GM23338 (cell line): ENCODE results near the gene LGALS7. TPM values are rescaled to one million over a fixed set of nuclear protein-coding genes. Genes with fewer than 3 reads are reported as not detected.

ENCODE experiments used
- ATAC-seq: fragments of 200-7000 bp; cut with Tn5 transposase; 3 replicates; pipeline ENCODE4 v1.9.1; 2020
- DNase-seq: peaks from one replicate; pipeline ENCODE4 v3.0.0-alpha.2; 2015; ENCODE audit warnings: low spot score
- H2AFZ ChIP-seq: fragments of 200-600 bp; sonication (generic); 2 replicates; pipeline ENCODE4 v1.8.0; 2016; ENCODE audit warnings: antibody characterized with exemption, mild to moderate bottlenecking, moderate library complexity
- H3F3A ChIP-seq: fragments of 200-600 bp; sonication (generic); replicated peaks from 2 replicates; pipeline ENCODE4 v1.8.0; 2017; ENCODE audit warnings: antibody characterized with exemption, mixed run types, low read depth
- H3K27ac ChIP-seq: fragments of 200-600 bp; sonication (generic); 2 replicates; pipeline ENCODE4 v1.6.1; 2016; ENCODE audit warnings: low read depth
- H3K27me3 ChIP-seq: fragments of 200-600 bp; sonication (generic); 2 replicates; pipeline ENCODE4 v1.8.0; 2016; ENCODE audit warnings: mild to moderate bottlenecking, mixed run types, moderate library complexity; ENCODE audit not compliant: insufficient read depth
- H3K36me3 ChIP-seq: fragments of 200-600 bp; sonication (generic); 2 replicates; pipeline ENCODE4 v1.8.0; 2016; ENCODE audit warnings: mild to moderate bottlenecking; ENCODE audit not compliant: insufficient read depth
- H3K4me1 ChIP-seq: fragments of 200-600 bp; sonication (generic); 2 replicates; pipeline ENCODE4 v1.8.0; 2016; ENCODE audit warnings: mild to moderate bottlenecking, moderate library complexity; ENCODE audit not compliant: insufficient read depth
- H3K4me2 ChIP-seq: fragments of 200-600 bp; sonication (generic); 2 replicates; pipeline ENCODE4 v1.7.1; 2017; ENCODE audit warnings: mixed run types
- H3K4me3 ChIP-seq: fragments of 200-600 bp; sonication (generic); 2 replicates; pipeline ENCODE4 v1.6.1; 2016; ENCODE audit warnings: mixed run types
- H3K79me2 ChIP-seq: fragments of 200-600 bp; sonication (generic); replicated peaks from 2 replicates; pipeline ENCODE4 v1.8.0; 2017; ENCODE audit warnings: mild to moderate bottlenecking; ENCODE audit not compliant: insufficient read depth
- H3K9me2 ChIP-seq: fragments of 200-600 bp; sonication (generic); 2 replicates; pipeline ENCODE4 v1.8.0; 2017; ENCODE audit not compliant: insufficient read depth
- H4K20me1 ChIP-seq: fragments of 200-600 bp; sonication (generic); replicated peaks from 2 replicates; pipeline ENCODE4 v1.8.0; 2017; ENCODE audit warnings: mild to moderate bottlenecking; ENCODE audit not compliant: insufficient read depth
- H3K27ac Mint-ChIP-seq: 2 replicates; pipeline ENCODE4 v1.8.0; 2020; ENCODE audit warnings: inconsistent platforms, mild to moderate bottlenecking, moderate library complexity, mixed read lengths
- H3K27me3 Mint-ChIP-seq: 3 replicates; pipeline ENCODE4 v1.8.0; 2022; ENCODE audit warnings: low read depth, mild to moderate bottlenecking, moderate library complexity, mixed read lengths, inconsistent platforms; ENCODE audit not compliant: insufficient read depth, poor library complexity
- H3K36me3 Mint-ChIP-seq: 3 replicates; pipeline ENCODE4 v1.8.0; 2021; ENCODE audit warnings: low read depth, mild to moderate bottlenecking, inconsistent platforms, moderate library complexity, mixed read lengths
- H3K4me1 Mint-ChIP-seq: 3 replicates; pipeline ENCODE4 v1.8.0; 2020; ENCODE audit warnings: mild to moderate bottlenecking, inconsistent platforms, mixed read lengths
- H3K4me3 Mint-ChIP-seq: 3 replicates; pipeline ENCODE4 v1.8.0; 2021; ENCODE audit warnings: moderate library complexity, mild to moderate bottlenecking, inconsistent platforms, mixed read lengths
- H3K9me3 Mint-ChIP-seq: 3 replicates; pipeline ENCODE4 v1.8.0; 2020; ENCODE audit warnings: moderate library complexity, mild to moderate bottlenecking, inconsistent platforms, mixed read lengths
- EZH2 ChIP-seq: fragments of 200-600 bp; sonication (generic); IDR thresholded peaks from one replicate; pipeline ENCODE4 v1.8.0; 2017; ENCODE audit warnings: antibody characterized with exemption, mild to moderate bottlenecking, low read depth; ENCODE audit not compliant: unreplicated experiment
- JUNB ChIP-seq: IDR thresholded peaks from one replicate; pipeline ENCODE4 v1.6.1; 2016; ENCODE audit warnings: antibody characterized with exemption; ENCODE audit not compliant: unreplicated experiment
- POLR2AphosphoS5 ChIP-seq: IDR thresholded peaks from 2 replicates; pipeline ENCODE4 v1.6.1; 2016; ENCODE audit warnings: antibody characterized with exemption, low read depth
- ZNF331 ChIP-seq: fragments of 250-450 bp; sonication (Bioruptor Pico); IDR thresholded peaks from 2 replicates; pipeline ENCODE4 v1.5.0; 2020; ENCODE audit warnings: low read depth, mild to moderate bottlenecking, moderate library complexity
- polyA plus RNA-seq: library from polyadenylated mRNA; unstranded; fragments of >200 nt; fragmentation: Nextera tagmentation; extraction: Ambion mirVana; gene quantifications from 2 replicates; pipeline ENCODE4 v1.2.1, GENCODE V29; 2016
- total RNA-seq: library from RNA; depleted of rRNA; stranded (reverse); fragments of >200 nt; shearing (Covaris generic); gene quantifications from 2 replicates; pipeline ENCODE4 v1.2.3, GENCODE V29; 2014
- TF ChIP-seq, protein P1 (sequence below): IDR thresholded peaks from 2 replicates; pipeline ENCODE4 v1.6.1; 2016; ENCODE audit warnings: antibody characterized with exemption
- TF ChIP-seq, protein P2 (sequence below), 2 experiments: fragments of 200-600 bp in 1 of 2; sonication (generic) in 1 of 2; conservative IDR thresholded peaks; 2 replicates each; pipeline versions ENCODE4 v1.5.1 to v1.6.1; 2016 to 2017; ENCODE audit warnings: antibody characterized with exemption in 2 of 2, low read depth in 2 of 2, mild to moderate bottlenecking in 2 of 2, moderate library complexity in 1 of 2

LGALS7 gene
- total and polyA plus RNA-seq, 2 experiments from 2014 or later: 1.6 TPM; not detected in 1

DNA sequence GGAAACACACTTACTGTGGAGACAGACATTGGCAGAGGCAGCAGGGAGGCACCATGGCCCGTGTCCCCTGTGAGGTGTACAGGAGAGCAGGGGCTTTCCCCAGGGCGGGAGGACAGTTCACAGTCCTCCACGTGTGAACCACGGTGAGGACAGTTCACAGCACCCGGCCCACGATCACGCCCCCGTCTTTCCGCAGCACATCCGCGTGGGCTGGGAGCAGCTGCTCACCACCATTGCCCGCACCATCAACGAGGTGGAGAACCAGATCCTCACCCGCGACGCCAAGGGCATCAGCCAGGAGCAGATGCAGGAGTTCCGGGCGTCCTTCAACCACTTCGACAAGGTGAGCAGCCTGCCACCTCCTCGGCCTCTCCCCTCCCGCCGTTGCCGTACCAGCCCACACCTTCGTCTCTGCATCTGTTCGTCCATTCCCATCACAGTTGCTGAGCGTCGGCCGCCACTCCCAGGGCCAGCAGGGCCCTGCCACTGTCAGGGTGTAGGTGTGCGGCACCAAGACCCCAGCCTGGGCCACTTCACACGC, 46.5 kb downstream of the LGALS7 start:
- Mint-ChIP-seq H3K27me3 (peaks cover 24% of the 10 kb centered on the region), H3K27ac (no peak overlapping the region), H3K4me1 (peaks cover 11% of the 10 kb centered on the region), H3K36me3 (peaks cover 69% of the 10 kb centered on the region), H3K4me3 (no peak overlapping the region), H3K9me3 (no peaks in the 10 kb centered on the region)
- no peaks in the 10 kb centered on the region; the same call in 1 of the 2 replicates for H3K4me1 ChIP-seq
- H3K79me2 ChIP-seq: no peaks in the 10 kb centered on the region
- H3K27me3 ChIP-seq: no peaks in the 10 kb centered on the region
- ATAC-seq (no peak), DNase-seq (no peak)
- TF ChIP-seq, protein P1, sequence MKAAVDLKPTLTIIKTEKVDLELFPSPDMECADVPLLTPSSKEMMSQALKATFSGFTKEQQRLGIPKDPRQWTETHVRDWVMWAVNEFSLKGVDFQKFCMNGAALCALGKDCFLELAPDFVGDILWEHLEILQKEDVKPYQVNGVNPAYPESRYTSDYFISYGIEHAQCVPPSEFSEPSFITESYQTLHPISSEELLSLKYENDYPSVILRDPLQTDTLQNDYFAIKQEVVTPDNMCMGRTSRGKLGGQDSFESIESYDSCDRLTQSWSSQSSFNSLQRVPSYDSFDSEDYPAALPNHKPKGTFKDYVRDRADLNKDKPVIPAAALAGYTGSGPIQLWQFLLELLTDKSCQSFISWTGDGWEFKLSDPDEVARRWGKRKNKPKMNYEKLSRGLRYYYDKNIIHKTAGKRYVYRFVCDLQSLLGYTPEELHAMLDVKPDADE: no peak
- TF ChIP-seq ZNF331 (CRISPR knock-in tag): no peak
- TF ChIP-seq EZH2: no peak
- TF ChIP-seq POLR2AphosphoS5: no peak
- H3K4me2 ChIP-seq: no peak overlapping the region
- no peaks in the 10 kb centered on the region for H3K9me2 ChIP-seq
- peaks cover 9% of the 10 kb centered on the region for H4K20me1 ChIP-seq
- H3F3A ChIP-seq: peaks cover 30% of the 10 kb centered on the region; the same call in 1 of the 2 replicates
- peaks cover 27% of the 10 kb centered on the region for H3K36me3 ChIP-seq
- no peak overlapping the region for H3K27ac ChIP-seq
- H3K4me3 ChIP-seq: no peak overlapping the region
- H2AFZ ChIP-seq: no peak overlapping the region

DNA sequence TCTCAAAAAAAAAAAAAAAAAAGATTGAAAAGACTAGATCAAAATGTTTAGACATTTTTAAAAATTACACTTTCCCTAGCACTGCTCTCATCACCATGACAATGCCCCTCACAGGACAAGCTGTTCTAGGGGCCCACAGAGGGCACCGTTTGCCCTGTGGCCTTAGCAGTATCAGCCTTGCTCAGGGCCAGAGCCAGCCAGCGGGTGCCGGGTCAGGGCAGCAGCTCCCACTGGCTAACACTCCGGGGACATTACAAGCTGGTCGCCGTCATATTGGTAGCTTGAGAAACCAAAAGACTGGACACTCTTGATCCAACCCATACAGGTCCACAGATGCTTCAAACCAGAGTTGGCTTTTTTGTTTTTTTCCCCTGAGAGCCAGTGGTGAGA, 47.0 kb downstream of the LGALS7 start:
- no peak overlapping the region for H3K4me3 ChIP-seq
- H4K20me1 ChIP-seq: peaks cover 9% of the 10 kb centered on the region
- H3K79me2 ChIP-seq: no peaks in the 10 kb centered on the region
- peaks cover 67% of the 10 kb centered on the region for H3K36me3 Mint-ChIP-seq
- ATAC-seq (no peak), DNase-seq (no peak)
- H3K4me1 Mint-ChIP-seq: peaks cover 11% of the 10 kb centered on the region
- H3K4me1 ChIP-seq: no peaks in the 10 kb centered on the region; the same call in 1 of the 2 replicates
- peaks cover 27% of the 10 kb centered on the region; the same call in 1 of the 2 replicates for H3F3A ChIP-seq
- no peak overlapping the region for H3K27ac ChIP-seq
- TF ChIP-seq, protein P2, sequence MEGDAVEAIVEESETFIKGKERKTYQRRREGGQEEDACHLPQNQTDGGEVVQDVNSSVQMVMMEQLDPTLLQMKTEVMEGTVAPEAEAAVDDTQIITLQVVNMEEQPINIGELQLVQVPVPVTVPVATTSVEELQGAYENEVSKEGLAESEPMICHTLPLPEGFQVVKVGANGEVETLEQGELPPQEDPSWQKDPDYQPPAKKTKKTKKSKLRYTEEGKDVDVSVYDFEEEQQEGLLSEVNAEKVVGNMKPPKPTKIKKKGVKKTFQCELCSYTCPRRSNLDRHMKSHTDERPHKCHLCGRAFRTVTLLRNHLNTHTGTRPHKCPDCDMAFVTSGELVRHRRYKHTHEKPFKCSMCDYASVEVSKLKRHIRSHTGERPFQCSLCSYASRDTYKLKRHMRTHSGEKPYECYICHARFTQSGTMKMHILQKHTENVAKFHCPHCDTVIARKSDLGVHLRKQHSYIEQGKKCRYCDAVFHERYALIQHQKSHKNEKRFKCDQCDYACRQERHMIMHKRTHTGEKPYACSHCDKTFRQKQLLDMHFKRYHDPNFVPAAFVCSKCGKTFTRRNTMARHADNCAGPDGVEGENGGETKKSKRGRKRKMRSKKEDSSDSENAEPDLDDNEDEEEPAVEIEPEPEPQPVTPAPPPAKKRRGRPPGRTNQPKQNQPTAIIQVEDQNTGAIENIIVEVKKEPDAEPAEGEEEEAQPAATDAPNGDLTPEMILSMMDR (conservative IDR thresholded peaks at IDR 0.05; ENCODE audit: low read depth in 2 of 2): no peak
- TF ChIP-seq POLR2AphosphoS5 (no peak), JUNB (no peak)
- H2AFZ ChIP-seq: no peak overlapping the region
- peaks cover 27% of the 10 kb centered on the region for H3K36me3 ChIP-seq
- H3K4me2 ChIP-seq: no peak overlapping the region
- peaks cover 21% of the 10 kb centered on the region for H3K27me3 Mint-ChIP-seq
- H3K9me2 ChIP-seq: no peaks in the 10 kb centered on the region
- no peak overlapping the region; the same call in 1 of the 2 replicates for H3K27ac Mint-ChIP-seq
- no peaks in the 10 kb centered on the region for H3K9me3 Mint-ChIP-seq
- H3K27me3 ChIP-seq: no peaks in the 10 kb centered on the region
- no peak overlapping the region for H3K4me3 Mint-ChIP-seq
